CD4-positive, alpha-beta T cell treated with Interferon gamma for 1 hour (primary cell): Measurements from ENCODE around the gene ST3GAL5.
"Not testable (repeated sequence)": the region's sequence is repeated elsewhere in the genome, so short reads cannot be mapped to it uniquely, and the experiment has no call there.

Source experiments
- DNase-seq: peaks from one replicate; pipeline ENCODE4 v3.0.0-alpha.2; 2020

Gene ST3GAL5

DNA sequence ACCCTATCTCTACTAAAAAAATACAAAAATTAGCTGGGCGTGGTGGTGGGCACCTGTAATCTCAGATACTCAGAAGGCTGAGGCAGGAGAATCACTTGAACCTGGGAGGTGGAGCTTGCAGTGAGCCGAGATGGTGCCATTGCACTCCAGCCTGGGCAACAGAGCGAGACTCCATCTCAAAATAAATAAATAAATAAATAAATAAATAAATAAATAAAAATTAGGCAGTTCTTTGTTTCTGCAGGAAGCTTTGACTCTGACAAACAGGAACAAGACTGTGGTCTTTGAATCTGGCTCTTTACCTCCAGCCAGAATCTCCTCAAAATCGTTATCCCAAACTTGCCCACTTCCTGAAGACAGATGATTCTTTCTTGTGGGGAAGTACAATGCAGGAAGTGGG, 59.4 kb downstream of the ST3GAL5 start:
- DNase-seq = not testable (repeated sequence)

- DNase-seq = no peak
Measured at GRCh38 chr2:85828725-85829124, 60.1 kb downstream of the ST3GAL5 start.

DNA sequence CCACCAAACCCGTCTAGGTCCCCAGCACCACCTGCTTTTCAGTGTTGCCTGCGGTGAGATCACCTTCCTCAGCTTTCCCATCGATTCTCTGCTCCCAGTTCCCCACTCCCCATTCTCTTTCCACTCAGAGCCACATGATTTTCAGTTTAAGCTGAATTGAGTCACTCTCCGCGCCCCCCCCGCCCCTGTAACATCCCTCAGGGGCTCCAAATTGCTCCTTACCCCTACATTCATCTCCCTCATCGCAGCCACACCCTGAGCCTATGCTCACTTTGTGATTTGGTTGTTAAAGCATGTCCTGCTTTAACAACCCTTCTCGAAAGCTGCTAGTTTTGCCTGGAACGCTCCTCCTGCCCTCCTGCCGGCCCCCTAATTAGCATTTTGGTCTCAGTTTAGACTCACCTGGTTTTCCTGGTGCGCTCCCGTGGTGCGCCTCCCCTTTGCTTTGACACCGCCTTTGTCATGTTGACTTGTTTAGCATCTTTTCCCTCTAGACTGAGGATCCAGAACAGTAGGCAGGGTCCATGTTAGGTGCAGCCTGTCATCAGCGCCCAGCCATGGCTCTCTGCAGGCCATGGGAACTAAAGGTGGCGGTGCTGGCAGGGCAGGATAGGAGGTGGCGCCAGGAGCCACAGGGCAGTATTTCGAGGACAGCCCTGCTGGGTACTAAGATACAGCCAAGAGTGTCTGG, 60.8 kb downstream of the ST3GAL5 start:
- no peak for DNase-seq

DNA sequence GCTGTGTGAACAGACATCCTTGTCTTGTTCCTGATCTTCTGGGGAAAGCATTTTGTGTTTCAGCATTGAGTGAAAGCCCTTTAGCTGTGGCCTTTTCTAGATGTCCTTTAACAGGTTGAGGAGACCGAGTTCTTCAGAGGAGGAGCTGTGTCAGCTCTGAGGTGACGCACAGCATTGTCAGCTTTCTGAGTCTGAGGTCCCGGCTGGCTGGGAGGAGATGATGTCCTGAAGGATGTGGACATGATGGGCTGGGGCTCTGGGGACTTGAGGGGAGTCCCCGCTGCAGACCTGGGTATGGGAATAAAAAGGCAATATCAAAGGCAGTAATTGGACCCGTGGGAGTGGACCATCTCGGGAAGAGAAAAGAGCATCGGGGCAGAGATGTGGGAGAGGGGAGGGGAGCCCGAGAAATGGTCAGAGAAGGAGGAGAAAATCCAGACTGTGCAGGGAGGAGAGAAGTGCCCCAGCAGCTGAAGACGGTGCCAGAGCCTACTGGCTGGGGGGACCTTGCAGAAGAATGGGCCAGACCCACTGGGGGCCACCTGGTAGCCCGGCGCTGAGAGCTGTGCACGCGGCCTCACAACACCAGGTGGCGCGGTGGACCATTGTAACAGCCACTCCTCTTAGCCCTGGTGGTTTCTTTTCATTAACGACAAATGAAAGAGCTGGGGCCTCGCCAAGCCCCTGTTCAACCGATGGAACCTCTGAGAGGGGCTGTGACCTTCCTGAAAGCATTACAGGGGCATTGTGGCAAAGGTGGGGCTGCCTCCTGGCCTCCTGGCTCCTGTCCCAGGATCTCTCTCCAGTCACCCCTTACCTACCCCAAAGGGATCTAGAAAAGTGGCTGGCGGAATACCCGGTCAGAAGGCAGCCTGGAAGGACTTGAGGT, 61.6 kb downstream of the ST3GAL5 start:
- peak; percentile 78 for DNase-seq

GRCh38 chr2:85823951-85824350, 64.8 kb downstream of the ST3GAL5 start:
- DNase-seq = no peak

- DNase-seq = no peak
Measured at GRCh38 chr2:85822766-85823165, 66.0 kb downstream of the ST3GAL5 start.

- DNase-seq = no peak
Measured at GRCh38 chr2:85819811-85820510, 68.8 kb downstream of the ST3GAL5 start.

- DNase-seq = no peak
Measured at GRCh38 chr2:85814802-85815550, 73.8 kb downstream of the ST3GAL5 start.

DNA sequence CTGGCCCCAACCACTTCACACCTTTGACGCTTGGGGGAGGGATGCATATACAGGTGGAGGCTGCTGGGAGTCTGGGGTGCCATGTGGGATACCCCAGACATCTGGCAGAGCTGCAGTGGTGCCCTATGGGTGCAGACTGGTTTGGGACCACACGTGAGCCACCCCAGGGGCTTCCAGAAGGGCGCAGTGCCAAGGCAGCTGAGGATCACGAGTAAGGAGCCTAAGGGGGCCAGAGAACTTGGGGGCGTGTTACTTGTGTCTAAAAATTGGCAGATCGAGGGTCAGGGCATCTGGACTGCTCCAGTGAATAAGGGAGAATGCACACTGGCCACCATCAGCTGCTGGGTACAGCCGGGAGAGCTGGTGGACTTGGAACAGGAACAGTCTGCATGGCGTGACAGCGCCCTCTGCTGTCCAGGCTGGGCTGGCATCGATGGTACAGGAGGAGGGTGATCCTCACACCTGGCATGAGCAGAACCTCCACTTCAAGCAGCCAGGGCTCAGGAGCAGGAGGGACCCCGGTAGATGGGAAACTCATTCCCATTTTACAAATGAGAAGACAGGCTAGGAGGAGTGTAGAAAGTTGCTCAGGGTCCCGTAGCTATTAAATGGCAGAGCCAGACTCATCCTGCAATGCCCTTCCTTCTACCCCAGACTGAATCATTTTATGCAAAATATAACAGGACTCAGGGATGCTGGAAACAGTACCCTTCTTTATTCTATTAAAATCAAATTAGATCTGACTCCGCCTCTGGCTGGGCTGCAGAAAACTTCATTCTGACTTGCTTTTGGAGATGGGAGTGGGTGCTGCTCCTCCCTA, 74.6 kb downstream of the ST3GAL5 start:
- peak; percentile 70 for DNase-seq

DNA sequence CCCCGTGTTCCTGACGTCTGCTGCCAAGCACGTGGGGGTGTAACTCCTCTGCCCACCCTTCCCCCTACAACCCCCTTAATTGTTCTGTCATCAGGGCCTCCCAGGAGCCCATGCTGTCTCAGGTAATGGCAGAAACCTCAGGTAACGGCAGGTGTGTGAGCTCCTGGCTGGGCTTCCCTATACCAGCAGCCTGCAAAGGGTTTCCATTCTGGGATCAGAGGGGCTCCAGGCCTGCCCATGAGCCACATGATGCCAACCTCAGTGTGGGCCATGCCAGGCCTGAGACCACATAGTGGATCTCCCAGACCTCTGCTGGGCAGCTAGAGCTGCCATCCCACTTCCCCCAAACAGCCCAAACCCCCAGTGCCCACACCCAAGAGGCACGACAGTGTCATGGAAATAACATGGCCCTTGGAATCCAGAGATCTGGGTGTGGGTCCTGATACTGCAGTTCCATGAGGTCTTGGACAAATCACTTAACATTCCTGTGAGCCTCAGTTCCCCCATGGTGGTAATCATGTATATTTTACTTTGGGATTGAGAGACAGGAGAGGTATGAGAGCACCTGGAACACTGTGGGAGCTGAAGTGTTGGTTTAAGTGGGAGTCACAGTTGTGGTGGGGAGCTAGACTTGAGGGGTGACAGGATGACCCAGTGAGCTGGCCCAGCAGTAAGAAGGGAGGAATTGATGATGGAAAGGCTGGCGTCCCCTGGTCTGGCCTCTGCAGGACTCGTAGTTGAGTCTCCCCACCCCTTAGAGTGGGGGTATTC, 75.4 kb downstream of the ST3GAL5 start:
- no peak for DNase-seq

- DNase-seq = no peak
Measured at GRCh38 chr2:85812094-85812735, 76.6 kb downstream of the ST3GAL5 start.

DNA sequence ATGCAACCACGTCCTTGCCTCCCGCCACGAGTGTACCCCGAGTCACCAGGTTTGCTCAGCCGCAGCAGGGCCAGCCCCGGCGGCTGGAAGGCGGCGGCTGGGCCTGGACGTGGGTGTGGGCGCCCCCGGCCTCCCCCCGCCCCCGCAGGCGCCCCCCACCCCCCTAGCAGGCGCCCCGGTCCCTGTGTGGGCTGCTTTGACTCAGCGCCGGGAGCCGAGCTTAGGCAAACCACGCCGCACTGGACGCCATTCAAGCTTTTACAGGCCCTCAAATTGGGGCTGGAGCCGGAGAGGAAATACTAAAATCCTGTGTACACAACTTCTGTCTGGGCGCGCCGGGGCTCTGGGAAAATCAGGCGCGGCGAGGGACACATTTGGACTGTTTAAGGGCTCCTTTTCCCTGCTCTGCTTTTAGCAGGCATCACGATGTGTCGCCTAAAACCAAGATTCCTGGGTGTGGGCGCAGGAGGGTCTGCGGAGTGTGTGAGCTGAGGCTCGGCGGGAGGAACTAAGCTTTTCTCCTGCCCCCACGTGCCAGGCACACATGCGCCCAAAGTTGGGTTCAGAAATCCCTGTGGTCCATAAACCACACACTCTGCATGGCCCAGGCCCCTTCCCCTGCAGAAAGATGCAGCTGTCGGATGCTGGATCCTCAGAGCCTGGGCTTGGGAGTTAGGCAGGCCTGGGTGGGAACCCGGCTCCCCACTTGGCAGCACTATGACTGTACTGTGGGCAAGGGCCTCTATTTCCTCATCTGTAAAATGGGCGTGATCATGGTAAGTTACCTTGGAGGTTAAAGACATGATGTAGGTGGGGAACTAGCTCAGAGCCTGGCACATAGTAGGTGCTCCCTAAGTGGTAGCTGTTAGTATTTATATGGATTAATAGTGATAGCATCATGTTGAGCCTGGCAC, 77.4 kb downstream of the ST3GAL5 start:
- no peak for DNase-seq

- no peak for DNase-seq
Measured at GRCh38 chr2:85810371-85811179, 78.2 kb downstream of the ST3GAL5 start.

GRCh38 chr2:85807756-85808155, 81.0 kb downstream of the ST3GAL5 start:
- no peak for DNase-seq

GRCh38 chr2:85806358-85807118, 82.3 kb downstream of the ST3GAL5 start:
- no peak for DNase-seq

GRCh38 chr2:85804583-85804982, 84.2 kb downstream of the ST3GAL5 start:
- DNase-seq = no peak

- no peak for DNase-seq
Measured at GRCh38 chr2:85803704-85804425, 84.9 kb downstream of the ST3GAL5 start.
